Activated CD8-positive, alpha-beta T cell treated with anti-CD3 and anti-CD28 coated beads, Interleukin-2, amount 10 ng/mL, durations not matched to agents 7 days and 5 days (primary cell): ENCODE data around the gene ZNF208. TPM values are rescaled to one million over a fixed set of nuclear protein-coding genes. Genes with fewer than 3 reads are reported as not detected.
"Not testable (repeated sequence)": the region's sequence is repeated elsewhere in the genome, so short reads cannot be mapped to it uniquely, and the experiment has no call there.

Source experiments
- ATAC-seq: fragments of 150-1000 bp; cut with Tn5 transposase; one replicate; pipeline ENCODE4 v1.10.0; 2021; ENCODE audit warnings: moderate library complexity
- CTCF ChIA-PET: fragments of 350-600 bp; sonication (Branson Sonifier 250); formaldehyde crosslinking; loops from one replicate; lab custom pipeline; 2021; ENCODE audit warnings: antibody characterized with exemption; lab: Charles Lee
- POLR2A ChIA-PET: fragments of 350-600 bp; sonication (Branson Sonifier 250); formaldehyde crosslinking; loops from one replicate; lab custom pipeline; 2021; ENCODE audit warnings: antibody characterized with exemption; lab: Charles Lee
- DNase-seq: peaks from one replicate; pipeline ENCODE4 v3.0.0-alpha.2; 2020
- H3K27ac Mint-ChIP-seq: one replicate; pipeline ENCODE4 v1.8.0; 2021; ENCODE audit warnings: mild to moderate bottlenecking, mixed read lengths
- H3K27me3 Mint-ChIP-seq: one replicate; pipeline ENCODE4 v1.8.0; 2021; ENCODE audit warnings: low read depth, mixed read lengths
- H3K36me3 Mint-ChIP-seq: one replicate; pipeline ENCODE4 v1.8.0; 2021; ENCODE audit warnings: low read depth, mixed read lengths
- H3K4me1 Mint-ChIP-seq: one replicate; pipeline ENCODE4 v1.8.0; 2021; ENCODE audit warnings: low read depth, mixed read lengths
- H3K4me3 Mint-ChIP-seq: one replicate; pipeline ENCODE4 v1.8.0; 2021; ENCODE audit warnings: mild to moderate bottlenecking, mixed read lengths
- H3K9me3 Mint-ChIP-seq: one replicate; pipeline ENCODE4 v1.8.0; 2022; ENCODE audit warnings: mixed read lengths; ENCODE audit not compliant: insufficient read depth
- total RNA-seq, 2 experiments: library from RNA; stranded (reverse); gene quantifications; one replicate each; pipeline ENCODE4 v1.2.3, GENCODE V29; 2021

The ZNF208 gene
- total RNA-seq: under 1 TPM; 0.18 TPM

DNA sequence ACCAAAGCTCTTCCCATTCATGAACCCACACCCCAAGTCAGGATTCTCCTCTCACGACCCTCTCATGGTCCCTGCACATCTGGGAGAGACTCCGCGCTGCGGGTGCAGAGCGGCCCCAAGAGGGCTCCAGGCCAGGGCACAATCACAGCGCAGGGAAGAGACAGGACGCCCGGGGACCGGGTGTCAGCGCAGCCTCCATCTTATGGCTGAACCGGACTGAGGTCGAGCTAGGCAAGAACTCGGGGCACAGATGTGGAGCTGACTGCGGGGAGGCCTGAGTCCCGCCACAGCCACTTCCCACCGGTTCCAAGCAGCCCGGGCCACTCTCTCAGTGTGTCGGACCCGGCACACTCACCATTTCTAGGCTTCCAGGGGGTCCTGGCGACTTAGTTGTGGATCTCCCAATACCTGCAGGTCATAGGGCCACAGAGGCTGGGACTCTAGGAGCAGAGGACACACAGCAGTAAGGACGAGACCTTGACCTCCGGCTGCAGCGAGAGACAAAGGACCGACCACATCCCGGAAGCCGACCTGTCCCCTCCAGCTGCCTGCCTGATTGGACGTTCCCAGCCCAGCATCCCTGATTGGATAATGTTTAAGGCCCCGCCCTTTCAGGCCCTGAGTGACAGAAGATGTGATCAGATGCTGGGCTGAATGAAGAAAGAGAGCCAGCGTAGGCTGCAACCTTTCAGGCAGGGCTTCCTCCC lies at the start of gene ZNF208:
TSS of gene ZNF208 (minus strand) at position 507 of the 707 bp plus-strand sequence. CDS start at position 358, 149 bp downstream.
- DNase-seq, ATAC-seq, H3K36me3 Mint-ChIP-seq, POLR2A ChIA-PET, H3K4me1 Mint-ChIP-seq, H3K4me3 Mint-ChIP-seq, CTCF ChIA-PET, H3K27ac Mint-ChIP-seq, H3K27me3 Mint-ChIP-seq: not testable (repeated sequence)
- peaks cover 47% of the 10 kb centered on the region for H3K9me3 Mint-ChIP-seq

DNA sequence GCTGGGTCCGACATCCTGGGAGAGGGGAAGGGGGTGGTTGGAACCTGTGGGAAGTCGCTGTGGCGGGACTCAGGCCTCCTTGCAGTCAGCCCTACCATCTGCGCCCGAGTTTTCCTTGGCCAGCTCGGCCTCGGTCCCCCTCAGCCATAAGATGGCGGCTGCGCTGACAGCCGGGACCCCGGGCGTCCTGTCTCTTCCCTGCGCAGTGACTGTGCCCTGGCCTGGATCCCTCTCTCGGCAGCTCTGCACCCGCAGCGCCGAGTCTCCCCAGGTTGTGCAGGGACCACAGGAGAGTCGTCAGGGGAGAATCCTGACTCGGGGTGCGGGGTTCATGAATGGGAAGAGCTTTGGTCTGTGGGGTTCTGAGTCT lies 41.9 kb upstream of the ZNF208 start:
- no peaks in the 10 kb centered on the region for H3K27me3 Mint-ChIP-seq
- peak overlapping the region; percentile 87 for H3K4me3 Mint-ChIP-seq
- CTCF ChIA-PET: no interaction called here
- POLR2A ChIA-PET: interaction anchor here (0.6 to 1.1 kb wide), 6 partner anchors 15 to 1342 kb away, joined by 3 to 4 read pairs (median 3); partner anchors contain the start of genes ZNF429, ZNF431 and ZNF91
- peaks cover 12% of the 10 kb centered on the region for H3K9me3 Mint-ChIP-seq
- H3K4me1 Mint-ChIP-seq: peaks cover 3% of the 10 kb centered on the region
- H3K27ac Mint-ChIP-seq: peak overlapping the region; percentile 89
- DNase-seq: no peak
- H3K36me3 Mint-ChIP-seq: peaks cover 26% of the 10 kb centered on the region
- ATAC-seq: peak; percentile 52

DNA sequence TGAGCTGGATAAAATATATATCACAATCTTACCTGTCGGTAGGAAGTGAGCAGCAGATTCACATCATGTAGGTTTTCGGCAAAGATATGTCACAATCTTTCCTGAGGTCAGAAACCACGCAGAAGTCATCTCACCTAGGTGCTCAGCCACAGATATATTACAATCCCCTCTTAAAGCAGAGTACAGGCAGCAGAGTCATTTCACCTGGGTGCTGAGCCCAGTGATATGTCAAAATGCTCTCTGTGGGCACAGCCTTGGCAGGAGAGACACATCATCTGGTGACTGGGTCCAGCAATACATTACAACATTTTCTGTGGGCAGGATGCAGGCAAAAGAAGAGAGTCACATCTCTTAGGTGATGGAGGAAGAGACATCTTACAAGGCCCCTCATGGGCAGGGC lies 30.4 kb upstream of the ZNF208 start:
- CTCF ChIA-PET, H3K27me3 Mint-ChIP-seq, H3K4me1 Mint-ChIP-seq, H3K27ac Mint-ChIP-seq, DNase-seq, H3K36me3 Mint-ChIP-seq, POLR2A ChIA-PET, H3K4me3 Mint-ChIP-seq, ATAC-seq: not testable (repeated sequence)
- H3K9me3 Mint-ChIP-seq: peaks cover 20% of the 10 kb centered on the region

DNA sequence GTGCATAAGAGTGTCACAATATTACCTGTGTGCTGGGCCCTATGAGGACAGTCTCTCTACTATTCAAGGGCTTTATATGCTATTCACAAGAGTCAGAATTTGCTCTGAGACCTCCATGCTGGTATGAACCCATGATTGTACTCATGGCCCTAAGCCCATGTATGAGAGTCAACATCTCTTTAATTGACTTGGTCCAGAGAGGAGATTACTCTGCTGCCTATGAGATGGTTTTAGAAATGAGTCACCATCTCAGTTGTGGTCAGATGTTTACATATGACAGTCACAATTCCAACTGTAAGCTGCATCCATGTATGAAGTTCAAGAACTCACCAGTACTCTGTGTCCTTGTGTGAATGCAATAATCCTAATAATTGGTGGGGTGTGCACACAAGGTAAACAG lies 19.9 kb upstream of the ZNF208 start:
- CTCF ChIA-PET: no interaction called here
- H3K27ac Mint-ChIP-seq: no peak overlapping the region
- ATAC-seq: no peak
- no peaks in the 10 kb centered on the region for H3K4me1 Mint-ChIP-seq
- no peaks in the 10 kb centered on the region for H3K27me3 Mint-ChIP-seq
- peaks cover 23% of the 10 kb centered on the region for H3K9me3 Mint-ChIP-seq
- H3K36me3 Mint-ChIP-seq: no peaks in the 10 kb centered on the region
- H3K4me3 Mint-ChIP-seq: no peak overlapping the region
- no peak for DNase-seq
- POLR2A ChIA-PET: no interaction called here

DNA sequence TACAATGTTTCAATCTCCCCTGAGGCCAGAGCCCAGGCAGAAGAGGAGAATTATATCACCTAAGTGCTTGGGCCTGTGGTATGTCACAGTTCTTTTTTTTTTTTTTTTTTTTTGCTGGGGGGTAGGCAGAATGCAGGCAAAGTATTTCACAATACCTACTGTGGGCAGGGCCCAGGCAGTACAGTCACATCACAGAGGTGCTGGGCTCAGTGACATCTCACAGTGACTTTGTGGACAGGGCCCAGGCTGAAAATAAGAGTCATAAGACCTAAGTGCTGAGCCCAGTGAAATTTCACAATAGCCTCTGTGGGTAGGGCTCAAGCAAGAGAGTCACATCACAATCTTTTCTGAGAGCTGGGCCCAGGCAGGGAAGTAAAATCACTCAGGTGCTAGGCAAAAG lies 15.9 kb upstream of the ZNF208 start:
- H3K27ac Mint-ChIP-seq: no peak overlapping the region
- H3K9me3 Mint-ChIP-seq: peaks cover 33% of the 10 kb centered on the region
- no peaks in the 10 kb centered on the region for H3K27me3 Mint-ChIP-seq
- ChIA-PET CTCF (no interaction called here), POLR2A (no interaction called here)
- no peak for DNase-seq
- H3K4me3 Mint-ChIP-seq: no peak overlapping the region
- H3K36me3 Mint-ChIP-seq: no peaks in the 10 kb centered on the region
- no peak for ATAC-seq
- no peaks in the 10 kb centered on the region for H3K4me1 Mint-ChIP-seq

DNA sequence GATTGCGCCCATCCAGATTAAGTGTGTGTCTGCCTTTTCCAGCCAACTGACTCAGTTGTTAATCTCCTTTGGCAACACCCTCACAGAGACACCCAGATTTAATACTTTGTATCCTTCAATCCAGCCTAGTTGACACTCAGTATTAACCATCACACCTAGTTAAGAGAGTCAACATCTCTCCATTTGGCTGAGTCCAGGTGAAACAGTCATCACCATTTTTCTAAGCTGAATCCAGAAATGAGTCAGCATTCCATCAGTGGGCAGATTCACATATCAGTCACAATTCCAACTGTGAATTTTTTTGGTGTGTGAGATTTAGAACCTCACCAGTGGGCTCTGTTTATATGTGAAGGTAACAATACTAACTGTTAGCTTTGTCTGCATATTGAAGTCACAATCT lies 14.8 kb upstream of the ZNF208 start:
- H3K27ac Mint-ChIP-seq, H3K36me3 Mint-ChIP-seq, POLR2A ChIA-PET, H3K27me3 Mint-ChIP-seq, H3K4me3 Mint-ChIP-seq, DNase-seq, CTCF ChIA-PET, H3K4me1 Mint-ChIP-seq, ATAC-seq: not testable (repeated sequence)
- peaks cover 33% of the 10 kb centered on the region for H3K9me3 Mint-ChIP-seq

- H3K27ac Mint-ChIP-seq: no peak overlapping the region
- CTCF ChIA-PET: no interaction called here
- DNase-seq: no peak
- no peak for ATAC-seq
- peaks cover 7% of the 10 kb centered on the region for H3K36me3 Mint-ChIP-seq
- H3K4me3 Mint-ChIP-seq: no peak overlapping the region
- peaks cover 52% of the 10 kb centered on the region for H3K9me3 Mint-ChIP-seq
- POLR2A ChIA-PET: no interaction called here
- no peaks in the 10 kb centered on the region for H3K27me3 Mint-ChIP-seq
- no peaks in the 10 kb centered on the region for H3K4me1 Mint-ChIP-seq
Observed at GRCh38 chr19:21970466-21970865, 40.3 kb downstream of the ZNF208 start.

GRCh38 chr19:21947775-21948174 lies 63.0 kb downstream of the ZNF208 start:
- DNase-seq (no peak), ATAC-seq (no peak)
- no peaks in the 10 kb centered on the region for H3K4me1 Mint-ChIP-seq
- no peaks in the 10 kb centered on the region for H3K27me3 Mint-ChIP-seq
- peaks cover 57% of the 10 kb centered on the region for H3K9me3 Mint-ChIP-seq
- peaks cover 4% of the 10 kb centered on the region for H3K36me3 Mint-ChIP-seq
- ChIA-PET POLR2A (no interaction called here), CTCF (no interaction called here)
- no peak overlapping the region for H3K4me3 Mint-ChIP-seq
- H3K27ac Mint-ChIP-seq: no peak overlapping the region

DNA sequence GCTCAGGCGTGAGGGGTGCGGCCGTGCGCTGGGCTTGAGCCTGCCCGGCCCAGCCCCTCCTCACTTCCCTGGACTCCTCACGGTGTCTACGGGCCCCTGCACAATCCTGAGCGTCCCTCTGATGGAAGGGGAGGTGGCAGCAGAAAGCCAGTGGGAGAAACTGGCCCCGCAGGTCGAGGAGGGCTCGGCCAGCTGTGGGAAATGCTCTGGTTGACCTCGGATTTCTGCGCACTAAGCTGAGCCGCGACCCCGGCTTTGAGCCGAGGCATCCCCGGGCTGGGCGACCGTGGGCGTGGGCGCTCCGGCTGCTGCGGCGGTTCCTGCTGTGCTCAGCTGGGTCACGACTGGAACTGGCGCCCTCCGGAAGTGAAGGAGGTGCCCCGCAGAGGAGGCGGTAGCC lies 70.1 kb downstream of the ZNF208 start:
- H3K9me3 Mint-ChIP-seq: peaks cover 26% of the 10 kb centered on the region
- POLR2A ChIA-PET: no interaction called here
- H3K36me3 Mint-ChIP-seq: no peaks in the 10 kb centered on the region
- DNase-seq: no peak
- H3K27me3 Mint-ChIP-seq: no peaks in the 10 kb centered on the region
- CTCF ChIA-PET: no interaction called here
- ATAC-seq: no peak
- no peak overlapping the region for H3K4me3 Mint-ChIP-seq
- no peaks in the 10 kb centered on the region for H3K4me1 Mint-ChIP-seq
- H3K27ac Mint-ChIP-seq: no peak overlapping the region

- DNase-seq (no peak), ATAC-seq (no peak)
- peaks cover 24% of the 10 kb centered on the region for H3K9me3 Mint-ChIP-seq
- no peaks in the 10 kb centered on the region for H3K36me3 Mint-ChIP-seq
- no peak overlapping the region for H3K27ac Mint-ChIP-seq
- no peaks in the 10 kb centered on the region for H3K4me1 Mint-ChIP-seq
- no peaks in the 10 kb centered on the region for H3K27me3 Mint-ChIP-seq
- ChIA-PET POLR2A (no interaction called here), CTCF (no interaction called here)
- no peak overlapping the region for H3K4me3 Mint-ChIP-seq
Observed at GRCh38 chr19:21934593-21934992, 76.2 kb downstream of the ZNF208 start.

- H3K27ac Mint-ChIP-seq: no peak overlapping the region
- H3K4me3 Mint-ChIP-seq: no peak overlapping the region
- H3K4me1 Mint-ChIP-seq: no peaks in the 10 kb centered on the region
- peaks cover 28% of the 10 kb centered on the region for H3K9me3 Mint-ChIP-seq
- no peaks in the 10 kb centered on the region for H3K27me3 Mint-ChIP-seq
- ChIA-PET POLR2A (no interaction called here), CTCF (no interaction called here)
- ATAC-seq (no peak), DNase-seq (no peak)
- no peaks in the 10 kb centered on the region for H3K36me3 Mint-ChIP-seq
Observed at GRCh38 chr19:21934131-21934530, 76.6 kb downstream of the ZNF208 start.

- H3K4me1 Mint-ChIP-seq: no peaks in the 10 kb centered on the region
- H3K4me3 Mint-ChIP-seq: no peak overlapping the region
- CTCF ChIA-PET: no interaction called here
- ATAC-seq (no peak), DNase-seq (no peak)
- H3K36me3 Mint-ChIP-seq: no peaks in the 10 kb centered on the region
- no peak overlapping the region for H3K27ac Mint-ChIP-seq
- H3K9me3 Mint-ChIP-seq: peaks cover 23% of the 10 kb centered on the region
- POLR2A ChIA-PET: no interaction called here
- no peaks in the 10 kb centered on the region for H3K27me3 Mint-ChIP-seq
Observed at GRCh38 chr19:21922276-21922675, 88.5 kb downstream of the ZNF208 start.
